GM12878 (cell line): ENCODE results near the gene CD209. TPM values are rescaled to one million over a fixed set of nuclear protein-coding genes. Genes with fewer than 3 reads are reported as not detected.

ENCODE experiments used
- ATF7 ChIP-seq: fragments of 450-650 bp; IDR thresholded peaks from 2 replicates; pipeline ENCODE4 v1.6.1; 2016; ENCODE audit warnings: low read depth, mild to moderate bottlenecking
- BMI1 ChIP-seq: fragments of 450-650 bp; IDR thresholded peaks from 2 replicates; pipeline ENCODE4 v1.6.1; 2016; ENCODE audit warnings: mild to moderate bottlenecking, moderate library complexity, borderline replicate concordance
- DPF2 ChIP-seq: fragments of 450-650 bp; IDR thresholded peaks from 2 replicates; pipeline ENCODE4 v1.6.1; 2017; ENCODE audit warnings: mild to moderate bottlenecking
- E2F4 ChIP-seq: IDR thresholded peaks from 2 replicates; pipeline ENCODE4 v1.6.1; 2012; ENCODE audit warnings: low read depth, low read length, improper control_type of control experiment
- HDAC2 ChIP-seq: fragments of 200-600 bp; sonication (generic); IDR thresholded peaks from 2 replicates; pipeline ENCODE4 v1.6.1; 2017
- MEF2B ChIP-seq: fragments of 450-650 bp; IDR thresholded peaks from 2 replicates; pipeline ENCODE4 v1.6.1; 2018; ENCODE audit warnings: mild to moderate bottlenecking, moderate library complexity; ENCODE audit not compliant: partially characterized antibody, poor library complexity, severe bottlenecking
- MTA3 ChIP-seq: IDR thresholded peaks from 2 replicates; pipeline ENCODE4 v1.6.1; 2012; ENCODE audit warnings: low read length, inconsistent platforms, borderline replicate concordance
- POLR2A ChIP-seq: IDR thresholded peaks from 2 replicates; pipeline ENCODE4 v1.6.1; 2011; ENCODE audit warnings: low read depth, mild to moderate bottlenecking, low read length
- POLR2AphosphoS2 ChIP-seq: IDR thresholded peaks from 2 replicates; pipeline ENCODE4 v1.6.1; 2011; ENCODE audit warnings: low read depth, mild to moderate bottlenecking, low read length, improper control_type of control experiment, moderate library complexity
- PRDM15 ChIP-seq: fragments of 450-650 bp; formaldehyde crosslinking; IDR thresholded peaks from 2 replicates; pipeline ENCODE4 v1.4.0; 2020; ENCODE audit warnings: mild to moderate bottlenecking, moderate library complexity
- SP1 ChIP-seq: IDR thresholded peaks from one replicate; pipeline ENCODE4 v1.6.1; 2011; ENCODE audit warnings: low read depth, low read length
- SREBF1 ChIP-seq: IDR thresholded peaks from 2 replicates; pipeline ENCODE4 v1.6.1; 2012; ENCODE audit warnings: mild to moderate bottlenecking, low read length
- YBX1 ChIP-seq: fragments of 450-650 bp; IDR thresholded peaks from 2 replicates; pipeline ENCODE4 v1.6.1; 2016; ENCODE audit warnings: antibody characterized with exemption
- ZBTB11 ChIP-seq: fragments of 450-650 bp; formaldehyde crosslinking; IDR thresholded peaks from 2 replicates; pipeline ENCODE4 v1.5.0; 2022; ENCODE audit warnings: mild to moderate bottlenecking, missing genetic modification characterization
- ZNF24 ChIP-seq: fragments of 450-650 bp; IDR thresholded peaks from 2 replicates; pipeline ENCODE4 v1.6.1; 2017; ENCODE audit warnings: antibody characterized with exemption, mild to moderate bottlenecking
- ZNF274 ChIP-seq: IDR thresholded peaks from one replicate; pipeline ENCODE4 v1.8.0; 2011; ENCODE audit not compliant: insufficient read length, insufficient read depth
- ZNF687 ChIP-seq: fragments of 450-650 bp; IDR thresholded peaks from 2 replicates; pipeline ENCODE4 v1.6.1; 2017; ENCODE audit warnings: mild to moderate bottlenecking, moderate library complexity
- polyA plus RNA-seq, 11 experiments: library from polyadenylated mRNA; depleted of rRNA in 4 of 11; unstranded in 6 of 11; stranded (reverse) in 5 of 11; fragments of >200 nt; fragmentation: Nextera tagmentation in 4 of 11; fragmentation: Illumina TruSeq in 1 of 11; extraction: Ambion mirVana in 4 of 11; extraction: Trizol in 1 of 11; gene quantifications; 1 replicate in 1 of 11; 2 replicates in 10 of 11; pipeline versions ENCODE4 v1.2.1 to v1.2.3, GENCODE V29; 2011 to 2016; ENCODE audit warnings: inconsistent platforms in 2 of 11, missing spikeins in 2 of 11, low read depth in 1 of 11
- total RNA-seq, 4 experiments: library from RNA; depleted of rRNA in 3 of 4; stranded (reverse); fragments of >200 nt in 3 of 4; fragmentation: Illumina TruSeq in 1 of 4; extraction: Trizol in 1 of 4; gene quantifications; 2 replicates each; pipeline versions ENCODE4 v1.2.1 to v1.2.3, GENCODE V29; 2013 to 2021

The CD209 gene
- total and polyA plus RNA-seq, 10 of the 15 experiments (the other 5 are each of a cell fraction or from before 2014, with no cell fraction given) = 0.04 to 0.21 (median 0.10) TPM; not detected in 3

- peak; percentile 66 for TF ChIP-seq MEF2B
- TF ChIP-seq MTA3 = no peak
- TF ChIP-seq SREBF1 = no peak
- TF ChIP-seq ZBTB11 (CRISPR knock-in tag) = no peak
- no peak for TF ChIP-seq ZNF274
- TF ChIP-seq E2F4 = no peak
- TF ChIP-seq HDAC2 = no peak
- TF ChIP-seq POLR2A = no peak
- no peak for TF ChIP-seq YBX1
- no peak for TF ChIP-seq PRDM15 (CRISPR knock-in tag)
- TF ChIP-seq SP1 = no peak
- no peak for TF ChIP-seq POLR2AphosphoS2
- TF ChIP-seq BMI1 = no peak
- TF ChIP-seq ZNF687 = no peak
- no peak for TF ChIP-seq ATF7
- no peak for TF ChIP-seq ZNF24
- 0 out of 2 replicates have a peak, but pooled peaks have one; percentile 30 for TF ChIP-seq DPF2
Observed at GRCh38 chr19:7709932-7710460, 37.3 kb downstream of the CD209 start (continued).
